ENCODE data around the gene ATL1. TPM values are rescaled to one million over a fixed set of nuclear protein-coding genes. Genes with fewer than 3 reads are reported as not detected.

ATL1 gene
- total and polyA plus RNA-seq, 2 of the 13 experiments (the other 11 are each of a cell fraction or from before 2014, with no cell fraction given): 0.60 to 0.65 TPM

DNA sequence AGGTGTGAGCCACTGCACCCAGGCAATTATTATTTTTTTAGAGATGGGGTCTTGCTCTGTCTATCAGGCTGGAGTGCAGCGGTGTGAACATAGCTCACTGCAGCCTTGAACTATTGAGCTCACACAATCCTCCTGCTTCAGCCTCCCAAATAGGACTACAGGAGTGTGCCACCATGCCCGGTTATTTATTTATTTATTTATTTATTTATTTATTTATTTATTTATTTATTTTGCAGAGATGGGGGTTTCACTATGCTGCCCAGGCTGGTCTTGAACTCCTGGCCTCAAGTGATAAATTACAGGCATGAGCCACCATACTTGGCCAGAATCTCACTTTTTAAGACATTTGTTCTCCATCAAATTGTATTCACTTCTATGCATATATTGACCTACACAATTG is 56.3 kb downstream of the ATL1 start (continued):
- TF ChIP-seq, protein P1, sequence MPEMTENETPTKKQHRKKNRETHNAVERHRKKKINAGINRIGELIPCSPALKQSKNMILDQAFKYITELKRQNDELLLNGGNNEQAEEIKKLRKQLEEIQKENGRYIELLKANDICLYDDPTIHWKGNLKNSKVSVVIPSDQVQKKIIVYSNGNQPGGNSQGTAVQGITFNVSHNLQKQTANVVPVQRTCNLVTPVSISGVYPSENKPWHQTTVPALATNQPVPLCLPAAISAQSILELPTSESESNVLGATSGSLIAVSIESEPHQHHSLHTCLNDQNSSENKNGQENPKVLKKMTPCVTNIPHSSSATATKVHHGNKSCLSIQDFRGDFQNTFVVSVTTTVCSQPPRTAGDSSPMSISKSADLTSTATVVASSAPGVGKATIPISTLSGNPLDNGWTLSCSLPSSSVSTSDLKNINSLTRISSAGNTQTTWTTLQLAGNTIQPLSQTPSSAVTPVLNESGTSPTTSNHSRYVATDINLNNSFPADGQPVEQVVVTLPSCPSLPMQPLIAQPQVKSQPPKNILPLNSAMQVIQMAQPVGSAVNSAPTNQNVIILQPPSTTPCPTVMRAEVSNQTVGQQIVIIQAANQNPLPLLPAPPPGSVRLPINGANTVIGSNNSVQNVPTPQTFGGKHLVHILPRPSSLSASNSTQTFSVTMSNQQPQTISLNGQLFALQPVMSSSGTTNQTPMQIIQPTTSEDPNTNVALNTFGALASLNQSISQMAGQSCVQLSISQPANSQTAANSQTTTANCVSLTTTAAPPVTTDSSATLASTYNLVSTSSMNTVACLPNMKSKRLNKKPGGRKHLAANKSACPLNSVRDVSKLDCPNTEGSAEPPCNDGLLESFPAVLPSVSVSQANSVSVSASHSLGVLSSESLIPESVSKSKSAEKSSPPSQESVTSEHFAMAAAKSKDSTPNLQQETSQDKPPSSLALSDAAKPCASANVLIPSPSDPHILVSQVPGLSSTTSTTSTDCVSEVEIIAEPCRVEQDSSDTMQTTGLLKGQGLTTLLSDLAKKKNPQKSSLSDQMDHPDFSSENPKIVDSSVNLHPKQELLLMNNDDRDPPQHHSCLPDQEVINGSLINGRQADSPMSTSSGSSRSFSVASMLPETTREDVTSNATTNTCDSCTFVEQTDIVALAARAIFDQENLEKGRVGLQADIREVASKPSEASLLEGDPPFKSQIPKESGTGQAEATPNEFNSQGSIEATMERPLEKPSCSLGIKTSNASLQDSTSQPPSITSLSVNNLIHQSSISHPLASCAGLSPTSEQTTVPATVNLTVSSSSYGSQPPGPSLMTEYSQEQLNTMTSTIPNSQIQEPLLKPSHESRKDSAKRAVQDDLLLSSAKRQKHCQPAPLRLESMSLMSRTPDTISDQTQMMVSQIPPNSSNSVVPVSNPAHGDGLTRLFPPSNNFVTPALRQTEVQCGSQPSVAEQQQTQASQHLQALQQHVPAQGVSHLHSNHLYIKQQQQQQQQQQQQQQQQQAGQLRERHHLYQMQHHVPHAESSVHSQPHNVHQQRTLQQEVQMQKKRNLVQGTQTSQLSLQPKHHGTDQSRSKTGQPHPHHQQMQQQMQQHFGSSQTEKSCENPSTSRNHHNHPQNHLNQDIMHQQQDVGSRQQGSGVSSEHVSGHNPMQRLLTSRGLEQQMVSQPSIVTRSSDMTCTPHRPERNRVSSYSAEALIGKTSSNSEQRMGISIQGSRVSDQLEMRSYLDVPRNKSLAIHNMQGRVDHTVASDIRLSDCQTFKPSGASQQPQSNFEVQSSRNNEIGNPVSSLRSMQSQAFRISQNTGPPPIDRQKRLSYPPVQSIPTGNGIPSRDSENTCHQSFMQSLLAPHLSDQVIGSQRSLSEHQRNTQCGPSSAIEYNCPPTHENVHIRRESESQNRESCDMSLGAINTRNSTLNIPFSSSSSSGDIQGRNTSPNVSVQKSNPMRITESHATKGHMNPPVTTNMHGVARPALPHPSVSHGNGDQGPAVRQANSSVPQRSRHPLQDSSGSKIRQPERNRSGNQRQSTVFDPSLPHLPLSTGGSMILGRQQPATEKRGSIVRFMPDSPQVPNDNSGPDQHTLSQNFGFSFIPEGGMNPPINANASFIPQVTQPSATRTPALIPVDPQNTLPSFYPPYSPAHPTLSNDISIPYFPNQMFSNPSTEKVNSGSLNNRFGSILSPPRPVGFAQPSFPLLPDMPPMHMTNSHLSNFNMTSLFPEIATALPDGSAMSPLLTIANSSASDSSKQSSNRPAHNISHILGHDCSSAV (CRISPR knock-in tag; IDR thresholded peaks at IDR 0.05; ENCODE audit: borderline replicate concordance): no peak
- no peak for TF ChIP-seq POGZ (CRISPR knock-in tag; IDR thresholded peaks at IDR 0.05)
- TF ChIP-seq ISX (CRISPR knock-in tag; conservative IDR thresholded peaks at IDR 0.05): no peak
- no peak for TF ChIP-seq HNF4G (IDR thresholded peaks at IDR 0.05; ENCODE audit: borderline replicate concordance, low read depth, low read length)
- TF ChIP-seq HNF4G (CRISPR knock-in tag; IDR thresholded peaks at IDR 0.05; ENCODE audit: borderline replicate concordance, low read depth): no peak

Data from HepG2 (cell line).